ENCODE data around the gene ELOB.

The ELOB gene

GRCh38 chr16:2767140-2767731 lies 9.8 kb downstream of the ELOB start:
- peaks cover 85% of the 10 kb centered on the region for H3K36me3 ChIP-seq (ENCODE audit: control insufficient read depth, insufficient read depth, low read length)

GRCh38 chr16:2766430-2767139 lies 10.5 kb downstream of the ELOB start:
- no peak overlapping the region for H3K4me3 ChIP-seq (replicated peaks; ENCODE audit: low read depth, low read length)
- TF ChIP-seq CTCF (IDR thresholded peaks at IDR 0.05; ENCODE audit: insufficient read depth, low read length, poor library complexity, severe bottlenecking) = no peak
- no peak for DNase-seq (ENCODE audit: extremely low read depth, insufficient read length)
- H3K36me3 ChIP-seq (ENCODE audit: control insufficient read depth, insufficient read depth, low read length) = peaks cover 86% of the 10 kb centered on the region
- H3K27me3 ChIP-seq (replicated peaks; ENCODE audit: control insufficient read depth, insufficient read depth, low read length) = no peaks in the 10 kb centered on the region

More at GRCh38 chr16:2767140-2767731, 9.8 kb downstream of the ELOB start:
- Histone ChIP-seq H3K4me3 (replicated peaks; ENCODE audit: low read depth, low read length) (no peak overlapping the region), H3K27me3 (replicated peaks; ENCODE audit: control insufficient read depth, insufficient read depth, low read length) (no peaks in the 10 kb centered on the region)
- no peak for TF ChIP-seq CTCF (IDR thresholded peaks at IDR 0.05; ENCODE audit: insufficient read depth, low read length, poor library complexity, severe bottlenecking)
- no peak for DNase-seq (ENCODE audit: extremely low read depth, insufficient read length)

- H3K27me3 ChIP-seq (replicated peaks; ENCODE audit: control insufficient read depth, insufficient read depth, low read length) = no peaks in the 10 kb centered on the region
- peaks cover 85% of the 10 kb centered on the region for H3K36me3 ChIP-seq (ENCODE audit: control insufficient read depth, insufficient read depth, low read length)
- TF ChIP-seq CTCF (IDR thresholded peaks at IDR 0.05; ENCODE audit: insufficient read depth, low read length, poor library complexity, severe bottlenecking) = no peak
- no peak for DNase-seq (ENCODE audit: extremely low read depth, insufficient read length)
- H3K4me3 ChIP-seq (replicated peaks; ENCODE audit: low read depth, low read length) = no peak overlapping the region
Measured at GRCh38 chr16:2765462-2766404, 11.3 kb downstream of the ELOB start.

- no peak for TF ChIP-seq CTCF (IDR thresholded peaks at IDR 0.05; ENCODE audit: insufficient read depth, low read length, poor library complexity, severe bottlenecking)
- Histone ChIP-seq H3K27me3 (replicated peaks; ENCODE audit: control insufficient read depth, insufficient read depth, low read length) (no peaks in the 10 kb centered on the region), H3K36me3 (ENCODE audit: control insufficient read depth, insufficient read depth, low read length) (peaks cover 80% of the 10 kb centered on the region), H3K4me3 (replicated peaks; ENCODE audit: low read depth, low read length) (no peak overlapping the region)
- DNase-seq (ENCODE audit: extremely low read depth, insufficient read length) = no peak
Measured at GRCh38 chr16:2764718-2765117, 12.4 kb downstream of the ELOB start.

- no peak for TF ChIP-seq CTCF (IDR thresholded peaks at IDR 0.05; ENCODE audit: insufficient read depth, low read length, poor library complexity, severe bottlenecking)
- H3K4me3 ChIP-seq (replicated peaks; ENCODE audit: low read depth, low read length) = no peak overlapping the region
- DNase-seq (ENCODE audit: extremely low read depth, insufficient read length) = no peak
Measured at GRCh38 chr16:2763173-2763572, 13.9 kb downstream of the ELOB start.

More at GRCh38 chr16:2763173-2763572, 13.9 kb downstream of the ELOB start:
- Histone ChIP-seq H3K36me3 (ENCODE audit: control insufficient read depth, insufficient read depth, low read length) (peaks cover 81% of the 10 kb centered on the region), H3K27me3 (replicated peaks; ENCODE audit: control insufficient read depth, insufficient read depth, low read length) (no peaks in the 10 kb centered on the region)

All from GM06990 (cell line).